Measurements from ENCODE around the gene PAF1.

Gene PAF1

GRCh38 chr19:39416152-39417120 lies 25.5 kb upstream of the PAF1 start:
- no peak for TF ChIP-seq ZFX (IDR thresholded peaks at IDR 0.05; ENCODE audit: borderline replicate concordance)
- TF ChIP-seq, protein P1, sequence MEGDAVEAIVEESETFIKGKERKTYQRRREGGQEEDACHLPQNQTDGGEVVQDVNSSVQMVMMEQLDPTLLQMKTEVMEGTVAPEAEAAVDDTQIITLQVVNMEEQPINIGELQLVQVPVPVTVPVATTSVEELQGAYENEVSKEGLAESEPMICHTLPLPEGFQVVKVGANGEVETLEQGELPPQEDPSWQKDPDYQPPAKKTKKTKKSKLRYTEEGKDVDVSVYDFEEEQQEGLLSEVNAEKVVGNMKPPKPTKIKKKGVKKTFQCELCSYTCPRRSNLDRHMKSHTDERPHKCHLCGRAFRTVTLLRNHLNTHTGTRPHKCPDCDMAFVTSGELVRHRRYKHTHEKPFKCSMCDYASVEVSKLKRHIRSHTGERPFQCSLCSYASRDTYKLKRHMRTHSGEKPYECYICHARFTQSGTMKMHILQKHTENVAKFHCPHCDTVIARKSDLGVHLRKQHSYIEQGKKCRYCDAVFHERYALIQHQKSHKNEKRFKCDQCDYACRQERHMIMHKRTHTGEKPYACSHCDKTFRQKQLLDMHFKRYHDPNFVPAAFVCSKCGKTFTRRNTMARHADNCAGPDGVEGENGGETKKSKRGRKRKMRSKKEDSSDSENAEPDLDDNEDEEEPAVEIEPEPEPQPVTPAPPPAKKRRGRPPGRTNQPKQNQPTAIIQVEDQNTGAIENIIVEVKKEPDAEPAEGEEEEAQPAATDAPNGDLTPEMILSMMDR (IDR thresholded peaks at IDR 0.05): no peak
- no peak overlapping the region for H3K27ac ChIP-seq

- no peak overlapping the region for H3K27ac ChIP-seq
- no peak for TF ChIP-seq ZFX (IDR thresholded peaks at IDR 0.05; ENCODE audit: borderline replicate concordance)
- TF ChIP-seq, protein P1 (IDR thresholded peaks at IDR 0.05): no peak
Measured at GRCh38 chr19:39415111-39416046, 24.5 kb upstream of the PAF1 start.

- TF ChIP-seq, protein P1 (IDR thresholded peaks at IDR 0.05): peak; percentile 38
- TF ChIP-seq ZFX (IDR thresholded peaks at IDR 0.05; ENCODE audit: borderline replicate concordance): no peak
- no peak overlapping the region; the same call in 1 of the 2 replicates for H3K27ac ChIP-seq
Measured at GRCh38 chr19:39413911-39414608, 23.2 kb upstream of the PAF1 start.

GRCh38 chr19:39413272-39413910 lies 22.5 kb upstream of the PAF1 start:
- H3K27ac ChIP-seq: peak overlapping the region; percentile 98
- TF ChIP-seq, protein P1 (IDR thresholded peaks at IDR 0.05): no peak
- TF ChIP-seq ZFX (IDR thresholded peaks at IDR 0.05; ENCODE audit: borderline replicate concordance): no peak

DNA sequence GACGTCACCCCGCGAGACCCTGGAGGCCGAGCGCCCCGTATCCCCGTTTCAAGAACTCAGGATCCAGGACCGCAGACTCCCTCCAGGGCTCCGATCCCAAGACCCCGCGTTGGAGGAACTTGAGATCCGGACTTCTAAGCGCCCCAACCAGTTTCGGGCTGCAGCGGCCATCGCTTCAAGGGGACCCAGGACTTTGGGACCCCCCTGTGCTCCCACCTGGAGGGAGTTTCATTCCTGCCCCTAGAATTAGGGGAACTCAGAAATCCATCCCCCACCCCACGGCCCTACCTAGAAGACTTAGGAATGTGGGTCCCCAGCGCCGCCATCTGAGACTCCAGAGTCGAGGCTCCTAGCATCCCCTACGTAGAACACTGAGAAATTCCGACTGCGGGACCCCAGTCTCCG lies 22.0 kb upstream of the PAF1 start:
- TF ChIP-seq, protein P1 (IDR thresholded peaks at IDR 0.05): no peak; the same call in 1 of the 2 replicates
- TF ChIP-seq ZFX (IDR thresholded peaks at IDR 0.05; ENCODE audit: borderline replicate concordance): no peak
- peak overlapping the region; percentile 98 for H3K27ac ChIP-seq

GRCh38 chr19:39412100-39412866 lies 21.4 kb upstream of the PAF1 start, which contains the start of gene PLEKHG2:
Gene PLEKHG2 (plus strand): TSS chr19:39412669. CDS start chr19:39414087, 1,418 bp downstream.
- TF ChIP-seq ZFX (IDR thresholded peaks at IDR 0.05; ENCODE audit: borderline replicate concordance): no peak
- TF ChIP-seq, protein P1 (IDR thresholded peaks at IDR 0.05): peak; percentile 71; the same call in 1 of the 2 replicates

More at GRCh38 chr19:39412100-39412866, 21.4 kb upstream of the PAF1 start, which contains the start of gene PLEKHG2:
- H3K27ac ChIP-seq: peak within 1 kb of the TSS; percentile 98

Data from 22Rv1 (cell line).